Muscle of leg (tissue), 11 donors: ENCODE data around the gene MAGI1. TPM values are rescaled to one million over a fixed set of nuclear protein-coding genes. Genes with fewer than 3 reads are reported as not detected.
"Not testable (repeated sequence)": the region's sequence is repeated elsewhere in the genome, so short reads cannot be mapped to it uniquely, and the experiment has no call there.

Experiments used
- DNase-seq: peaks from one replicate; pipeline ENCODE4 v3.0.0; 2013
- H3K27ac ChIP-seq: one replicate; pipeline ENCODE4 v1.5.1; 2013; ENCODE audit warnings: mild to moderate bottlenecking, low read length, control low read depth
- H3K27me3 ChIP-seq: one replicate; pipeline ENCODE4 v1.6.1; 2013; ENCODE audit warnings: low read length; ENCODE audit not compliant: control insufficient read depth, insufficient read depth
- H3K36me3 ChIP-seq: one replicate; pipeline ENCODE4 v1.6.1; 2013; ENCODE audit warnings: low read length; ENCODE audit not compliant: control insufficient read depth, insufficient read depth
- H3K4me1 ChIP-seq: one replicate; pipeline ENCODE4 v1.6.1; 2013; ENCODE audit warnings: low read length; ENCODE audit not compliant: control insufficient read depth, insufficient read depth
- H3K4me3 ChIP-seq: one replicate; pipeline ENCODE4 v1.5.1; 2013; ENCODE audit warnings: low read length, control low read depth
- H3K9me3 ChIP-seq: replicated peaks from 2 replicates; pipeline ENCODE4 v1.6.1; 2013; ENCODE audit warnings: low read depth, low read length; ENCODE audit not compliant: control insufficient read depth
- WGBS: methylation state at CpG from one replicate; pipeline ENCODE4 v1.1.5; 2013; ENCODE audit warnings: missing lambda C conversion rate; ENCODE audit not compliant: insufficient coverage; 5-methylcytosine and 5-hydroxymethylcytosine counted together
- polyA plus RNA-seq, 8 donors: library from polyadenylated mRNA; unstranded; fragments of 120-200 nt; gene quantifications; one replicate each; pipeline versions ENCODE4 v1.2.1 to v1.2.3, GENCODE V29; 2013; ENCODE audit warnings: inconsistent platforms in 1 of 8, low replicate concordance in 1 of 8; ENCODE audit not compliant: insufficient read length in 8 of 8, insufficient read depth in 1 of 8
- total RNA-seq: library from RNA; stranded (reverse); fragments of 120-200 nt; gene quantifications from one replicate; pipeline ENCODE4 v1.2.4, GENCODE V29; 2013

The MAGI1 gene
- total and polyA plus RNA-seq, 9 donors = 10.0 to 16.8 (median 12.0) TPM

DNA sequence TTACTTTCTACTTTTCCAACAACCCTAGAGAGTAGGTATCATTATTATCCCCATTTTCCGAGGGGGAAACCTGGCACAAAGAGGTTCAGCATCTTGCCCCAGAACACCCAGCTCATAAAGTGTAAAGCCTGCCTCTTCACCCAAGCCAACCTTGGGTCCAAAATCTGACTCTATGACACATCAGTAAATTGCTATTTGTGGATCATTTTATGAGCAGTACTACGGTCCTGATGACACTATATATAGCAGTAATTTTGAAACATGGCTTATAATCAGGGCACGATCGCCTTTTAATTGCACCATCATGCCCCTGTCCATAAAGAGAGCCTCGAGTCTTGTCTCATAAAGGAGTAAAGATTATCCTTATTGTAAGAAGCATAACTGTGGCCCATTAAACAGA is 9.7 kb downstream of the MAGI1 start:
- H3K4me3 ChIP-seq = no peak overlapping the region
- H3K4me1 ChIP-seq = no peaks in the 10 kb centered on the region
- DNase-seq = no peak
- no peak overlapping the region for H3K27ac ChIP-seq
- no CpG with 5 or more reads among the region's 5 CpGs for WGBS
- no peaks in the 10 kb centered on the region for H3K9me3 ChIP-seq
- no peaks in the 10 kb centered on the region for H3K36me3 ChIP-seq
- H3K27me3 ChIP-seq = no peaks in the 10 kb centered on the region

DNA sequence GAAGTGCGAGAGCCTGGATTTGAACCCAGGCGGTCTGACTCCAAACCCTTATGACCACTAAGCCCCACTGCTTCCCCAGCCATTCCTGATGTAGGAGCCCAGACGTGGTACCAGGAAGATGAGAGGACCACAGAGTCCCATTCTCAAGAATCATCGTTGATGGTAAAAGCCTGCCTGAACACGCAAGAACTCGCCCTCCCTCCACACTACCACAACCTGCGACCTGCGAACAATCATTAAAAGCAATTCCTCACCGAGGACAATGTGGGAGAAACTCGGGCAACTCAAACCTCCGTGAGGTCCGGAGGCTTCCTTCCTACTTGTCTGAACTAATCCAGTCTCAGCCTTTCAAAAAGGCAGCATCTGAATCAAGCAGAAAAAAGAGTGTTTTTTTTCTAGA is 10.3 kb downstream of the MAGI1 start:
- H3K27me3 ChIP-seq = no peaks in the 10 kb centered on the region
- H3K4me3 ChIP-seq = no peak overlapping the region
- H3K27ac ChIP-seq = no peak overlapping the region
- no peaks in the 10 kb centered on the region for H3K36me3 ChIP-seq
- no peaks in the 10 kb centered on the region for H3K9me3 ChIP-seq
- 75% methylated on average over 8 of the region's 12 CpGs for WGBS
- no peaks in the 10 kb centered on the region for H3K4me1 ChIP-seq
- no peak for DNase-seq

DNA sequence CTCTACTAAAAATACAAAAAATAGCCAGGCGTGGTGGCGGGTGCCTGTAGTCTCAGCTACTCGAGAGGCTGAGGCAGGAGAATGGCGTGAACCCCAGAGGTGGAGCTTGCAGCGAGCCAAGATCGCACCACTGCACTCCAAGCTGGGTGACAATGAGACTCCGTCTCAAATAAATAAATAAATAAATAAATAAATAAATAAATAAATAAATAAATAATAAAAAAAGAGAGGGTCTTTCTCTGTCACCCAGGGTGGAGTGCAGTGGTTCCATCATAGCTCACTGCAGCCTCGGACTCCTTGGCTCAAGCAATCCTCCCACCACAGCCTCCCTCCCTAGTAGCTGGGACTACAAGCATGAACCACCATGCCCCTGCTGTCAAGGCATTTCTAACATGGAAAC is 11.6 kb downstream of the MAGI1 start:
- not testable (repeated sequence) for H3K27ac ChIP-seq, H3K4me1 ChIP-seq, H3K9me3 ChIP-seq, H3K27me3 ChIP-seq, DNase-seq, H3K4me3 ChIP-seq, H3K36me3 ChIP-seq
- no CpG with 5 or more reads among the region's 8 CpGs for WGBS

DNA sequence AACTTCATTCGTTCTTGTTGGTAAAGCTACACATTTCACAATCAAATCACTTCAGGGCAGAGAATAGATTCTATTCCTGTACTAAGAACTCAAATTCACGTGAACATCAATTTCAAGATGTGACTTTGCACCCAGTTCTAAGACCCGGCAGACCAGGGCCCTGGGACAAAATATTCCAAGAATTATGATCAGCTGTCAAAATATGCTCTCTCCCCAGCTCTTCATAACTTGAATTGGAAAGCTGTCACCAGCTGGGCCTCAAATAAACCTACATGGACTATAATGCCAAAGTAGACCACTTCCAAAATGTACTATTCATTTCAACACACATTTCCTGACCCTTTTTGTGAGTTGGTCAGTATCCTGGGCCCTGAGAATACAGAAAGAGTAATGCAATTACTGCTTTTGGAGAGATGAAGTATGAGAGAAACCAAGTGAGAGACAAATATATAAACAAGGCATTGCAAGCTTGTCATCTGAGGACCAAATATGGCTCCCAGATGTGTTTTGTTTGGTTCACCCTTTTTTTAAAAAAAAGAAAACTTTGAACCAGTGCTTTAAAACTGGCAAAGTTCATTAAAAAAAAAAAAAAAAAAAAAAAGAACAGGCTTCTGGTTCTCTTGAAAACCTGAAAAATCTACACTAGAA is 14.9 kb downstream of the MAGI1 start:
- Histone ChIP-seq H3K4me3 (no peak overlapping the region), H3K36me3 (no peaks in the 10 kb centered on the region), H3K9me3 (no peaks in the 10 kb centered on the region), H3K27ac (no peak overlapping the region), H3K27me3 (no peaks in the 10 kb centered on the region), H3K4me1 (no peaks in the 10 kb centered on the region)
- 53% methylated on average over 3 of the region's 3 CpGs for WGBS
- DNase-seq = no peak

DNA sequence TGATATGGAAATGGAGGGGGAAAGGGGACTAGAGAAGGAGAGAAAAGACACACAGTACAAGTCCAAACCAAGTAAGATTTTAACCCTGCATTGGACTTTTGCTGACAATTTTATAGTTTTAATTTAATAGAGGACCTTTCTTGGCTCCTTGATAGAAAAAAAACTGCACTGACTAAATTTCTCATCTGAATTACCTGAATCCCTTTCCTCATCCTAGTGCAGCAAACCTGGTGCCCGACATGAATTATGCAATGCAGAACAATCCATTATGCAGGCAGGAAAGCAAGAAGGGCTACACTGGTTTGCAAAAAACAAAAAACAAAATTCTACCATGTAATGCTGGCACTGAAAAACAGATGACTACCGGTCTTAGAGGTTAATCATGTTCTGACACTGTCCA is 15.5 kb downstream of the MAGI1 start:
- Histone ChIP-seq H3K27ac (no peak overlapping the region), H3K4me3 (no peak overlapping the region), H3K9me3 (no peaks in the 10 kb centered on the region), H3K27me3 (no peaks in the 10 kb centered on the region), H3K36me3 (no peaks in the 10 kb centered on the region), H3K4me1 (no peaks in the 10 kb centered on the region)
- no peak for DNase-seq
- 33% methylated on average over 1 of the region's 2 CpGs for WGBS

DNA sequence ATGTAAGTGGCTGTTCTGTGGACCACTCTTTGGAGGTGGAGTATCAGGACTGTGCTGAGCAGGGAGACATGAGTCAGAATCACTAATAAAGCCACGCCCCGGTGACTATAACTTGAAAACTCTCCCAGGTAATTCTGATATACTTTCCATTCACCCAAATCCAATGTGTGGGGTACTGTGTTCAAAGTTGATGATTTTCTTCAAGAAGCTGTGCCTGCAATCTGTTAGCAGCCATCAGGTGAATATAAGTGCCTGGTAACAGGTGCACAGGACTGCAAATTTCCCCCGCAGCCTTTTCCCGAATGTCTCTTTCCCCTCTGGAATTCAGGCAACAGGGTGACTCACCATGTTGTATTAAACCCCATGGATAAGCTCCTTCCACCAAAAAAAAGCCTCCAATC is 17.0 kb downstream of the MAGI1 start:
- H3K27me3 ChIP-seq = no peaks in the 10 kb centered on the region
- no peak overlapping the region for H3K4me3 ChIP-seq
- WGBS = 56% methylated on average over 2 of the region's 4 CpGs
- no peak for DNase-seq
- H3K36me3 ChIP-seq = no peaks in the 10 kb centered on the region
- no peak overlapping the region for H3K27ac ChIP-seq
- H3K4me1 ChIP-seq = no peaks in the 10 kb centered on the region
- no peaks in the 10 kb centered on the region for H3K9me3 ChIP-seq

DNA sequence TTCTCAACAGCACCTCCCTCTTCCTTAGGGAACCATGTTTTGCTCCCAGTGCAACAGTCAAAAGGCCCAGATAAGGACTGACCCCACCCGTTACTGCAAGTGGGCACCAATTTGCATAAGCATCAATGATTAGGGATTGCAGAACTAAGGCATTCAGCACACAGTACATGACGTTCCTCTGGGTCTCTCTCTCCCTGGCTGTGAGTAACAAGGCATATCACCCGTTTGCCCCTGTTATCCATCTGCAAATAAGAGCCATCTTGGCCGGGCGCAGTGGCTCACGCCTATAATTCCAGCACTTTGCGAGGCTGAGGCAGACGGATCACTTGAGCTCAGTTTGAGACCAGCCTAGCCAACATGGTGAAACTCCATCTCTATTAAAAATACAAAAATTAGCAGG is 18.8 kb downstream of the MAGI1 start:
- H3K27me3 ChIP-seq = no peaks in the 10 kb centered on the region
- H3K4me1 ChIP-seq = no peaks in the 10 kb centered on the region
- H3K36me3 ChIP-seq = no peaks in the 10 kb centered on the region
- H3K4me3 ChIP-seq = no peak overlapping the region
- H3K9me3 ChIP-seq = no peaks in the 10 kb centered on the region
- DNase-seq = no peak
- 60% methylated on average over 4 of the region's 8 CpGs for WGBS
- no peak overlapping the region for H3K27ac ChIP-seq

DNA sequence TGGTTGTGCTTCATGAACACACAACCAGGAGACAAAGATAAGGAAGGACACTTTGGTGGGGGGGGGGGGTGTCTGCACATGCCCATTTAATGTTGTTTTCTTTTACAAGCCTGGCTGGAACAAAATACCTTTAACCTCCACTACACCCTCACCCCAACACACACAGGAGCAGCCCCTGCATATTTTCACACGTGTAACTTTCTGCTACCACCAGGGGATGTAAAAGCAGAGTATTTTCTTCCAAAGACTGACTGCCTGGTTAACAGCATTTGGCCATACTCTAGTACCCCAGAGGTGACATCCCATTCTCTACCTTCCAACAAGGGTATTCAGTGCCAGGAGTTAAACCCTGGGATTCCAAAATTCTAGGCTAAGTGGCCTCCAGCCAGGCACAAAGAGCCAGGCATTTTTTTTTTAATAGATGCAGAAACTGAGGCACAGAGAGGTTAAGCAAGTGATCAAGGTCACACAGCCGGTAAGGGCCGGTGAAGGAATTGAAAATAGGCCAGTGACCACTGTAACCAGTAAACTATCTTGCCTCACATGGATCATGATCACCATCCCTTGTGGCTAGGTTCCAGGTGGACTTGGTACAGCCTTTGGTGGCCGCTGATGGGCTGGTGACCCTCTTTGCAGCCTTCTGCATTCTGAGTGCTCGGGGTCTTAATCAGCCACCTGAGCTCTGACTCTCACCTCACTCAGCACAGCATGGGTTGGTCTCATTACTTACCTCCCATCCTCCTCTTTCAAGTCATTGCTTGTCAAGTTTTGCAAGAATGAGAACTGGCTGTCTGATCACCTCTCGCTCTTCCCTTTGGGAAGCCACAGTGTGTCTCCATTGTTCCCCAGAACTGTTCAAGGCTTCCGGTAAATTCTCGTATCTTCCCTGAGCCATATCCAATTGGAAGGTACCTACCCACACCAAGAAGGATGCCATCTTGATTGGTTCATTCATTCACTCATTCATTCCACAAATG is 20.4 kb downstream of the MAGI1 start:
- Histone ChIP-seq H3K9me3 (no peaks in the 10 kb centered on the region), H3K4me1 (no peaks in the 10 kb centered on the region), H3K4me3 (no peak overlapping the region), H3K27ac (no peak overlapping the region), H3K36me3 (no peaks in the 10 kb centered on the region), H3K27me3 (no peaks in the 10 kb centered on the region)
- no peak for DNase-seq
- whole genome bisulfite sequencing = 88% methylated on average over 7 of the region's 8 CpGs

DNA sequence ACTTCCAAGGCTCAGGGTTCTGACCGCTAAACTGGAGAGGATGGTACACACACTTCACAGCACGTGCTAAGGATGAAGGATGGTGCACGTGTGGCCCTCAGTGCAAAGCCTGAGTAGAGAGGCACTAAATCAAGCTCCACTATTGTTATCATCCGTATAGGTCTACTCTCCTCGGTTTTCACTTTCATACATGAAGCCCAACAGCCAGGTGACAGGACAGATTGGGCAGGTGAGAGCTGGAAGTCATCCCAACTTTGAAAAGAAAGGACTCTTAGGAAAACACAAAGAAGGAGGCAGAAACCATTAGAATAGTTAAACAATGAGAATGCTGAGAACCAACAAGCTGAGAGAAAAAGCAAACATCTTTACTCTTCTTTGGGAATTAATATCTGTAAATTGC is 21.1 kb downstream of the MAGI1 start:
- no peak overlapping the region for H3K27ac ChIP-seq
- no peaks in the 10 kb centered on the region for H3K4me1 ChIP-seq
- WGBS = no CpG with 5 or more reads among the region's 5 CpGs
- no peaks in the 10 kb centered on the region for H3K9me3 ChIP-seq
- no peaks in the 10 kb centered on the region for H3K27me3 ChIP-seq
- no peaks in the 10 kb centered on the region for H3K36me3 ChIP-seq
- no peak overlapping the region for H3K4me3 ChIP-seq
- DNase-seq = no peak

DNA sequence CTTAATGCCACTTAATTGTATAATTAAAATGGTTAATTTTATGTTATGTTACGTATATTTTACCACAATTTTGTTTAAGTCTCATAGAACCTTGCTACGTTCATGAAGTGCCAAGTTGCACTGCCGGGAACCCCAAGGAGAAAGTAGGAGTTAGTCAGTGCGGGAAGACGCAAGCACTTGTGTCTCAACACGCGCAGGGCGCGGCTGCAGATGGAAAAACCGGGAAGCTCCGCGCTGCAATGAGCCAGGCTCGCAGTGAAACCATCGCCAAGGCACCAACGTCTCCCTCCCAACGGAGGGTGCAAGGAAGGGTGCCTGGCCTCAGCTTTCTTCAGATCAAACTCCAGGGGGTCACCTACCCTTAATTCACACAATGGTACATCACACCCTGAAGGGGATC is 21.6 kb downstream of the MAGI1 start:
- Histone ChIP-seq H3K27ac (no peak overlapping the region), H3K9me3 (no peaks in the 10 kb centered on the region), H3K27me3 (no peaks in the 10 kb centered on the region), H3K4me1 (no peaks in the 10 kb centered on the region), H3K4me3 (no peak overlapping the region), H3K36me3 (no peaks in the 10 kb centered on the region)
- no peak for DNase-seq
- 88% methylated on average over 15 of the region's 16 CpGs for WGBS
